Measurements from ENCODE around the gene TMCC3.

The TMCC3 gene

GRCh38 chr12:94671917-94672316 lies 21.6 kb upstream of the TMCC3 start:
- no peak for DNase-seq

DNA sequence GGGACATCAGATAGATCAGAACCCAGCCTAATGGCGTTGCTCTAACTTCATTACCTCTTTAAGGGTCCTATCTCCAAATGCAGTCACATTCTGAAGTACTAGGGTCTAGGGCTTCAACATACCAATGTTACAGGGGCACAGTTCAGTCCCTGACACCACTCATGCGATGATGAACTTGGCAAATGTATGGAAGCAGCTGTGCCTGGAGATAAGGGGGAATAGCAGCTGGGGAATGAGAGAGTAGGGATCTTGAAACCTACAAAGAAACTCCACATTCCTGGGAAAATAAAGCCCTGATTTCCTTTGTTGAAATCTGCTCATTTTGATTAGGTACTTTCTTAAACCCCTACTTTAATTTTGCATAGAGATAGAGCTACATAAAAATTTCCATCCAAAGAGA lies 20.5 kb upstream of the TMCC3 start:
- no peak for DNase-seq

- DNase-seq = no peak
These were observed 19.7 kb upstream of the TMCC3 start for GRCh38 chr12:94670075-94670474.

- DNase-seq = no peak
These were observed 16.7 kb upstream of the TMCC3 start for GRCh38 chr12:94667031-94667540.

DNA sequence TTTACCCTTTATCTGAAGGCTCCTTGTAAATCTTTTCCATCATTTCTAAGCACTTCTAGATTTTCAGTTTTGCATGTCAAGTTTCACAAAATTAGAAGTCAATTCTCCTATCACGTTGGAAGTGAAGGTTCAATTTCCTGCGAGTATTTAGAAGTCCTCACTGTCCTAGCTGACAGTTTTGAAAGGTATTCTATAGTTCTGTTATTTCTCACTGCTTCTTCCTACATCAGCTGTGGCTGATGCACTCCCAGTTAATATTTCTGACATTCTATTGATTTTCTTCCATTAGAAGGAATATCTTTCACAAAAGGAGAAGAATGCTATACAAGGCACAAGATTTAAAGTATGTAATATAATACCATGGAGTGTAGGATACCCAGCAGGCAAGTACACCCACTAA lies 15.8 kb upstream of the TMCC3 start:
- DNase-seq = no peak

- DNase-seq = no peak
These were observed 13.3 kb upstream of the TMCC3 start for GRCh38 chr12:94663702-94664101.

DNA sequence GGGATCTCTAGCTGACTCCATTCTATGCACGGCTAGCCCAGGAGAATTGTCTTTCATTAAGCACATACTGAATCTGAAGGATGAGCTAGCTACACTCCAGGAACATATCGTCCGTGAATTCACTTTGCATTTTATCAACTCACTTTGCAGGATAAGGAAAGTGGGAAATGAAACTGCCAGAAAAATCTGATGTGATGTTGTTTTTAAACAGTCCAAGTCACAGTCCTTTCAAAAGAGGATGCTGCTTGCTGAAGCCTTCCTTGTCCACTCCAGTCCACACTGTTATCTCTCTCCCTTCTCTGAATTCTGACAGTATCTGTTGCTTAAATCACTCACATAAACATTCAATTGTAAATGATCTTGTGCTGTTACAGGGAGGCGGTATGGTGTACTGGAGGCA lies 12.7 kb upstream of the TMCC3 start:
- no peak for DNase-seq

DNA sequence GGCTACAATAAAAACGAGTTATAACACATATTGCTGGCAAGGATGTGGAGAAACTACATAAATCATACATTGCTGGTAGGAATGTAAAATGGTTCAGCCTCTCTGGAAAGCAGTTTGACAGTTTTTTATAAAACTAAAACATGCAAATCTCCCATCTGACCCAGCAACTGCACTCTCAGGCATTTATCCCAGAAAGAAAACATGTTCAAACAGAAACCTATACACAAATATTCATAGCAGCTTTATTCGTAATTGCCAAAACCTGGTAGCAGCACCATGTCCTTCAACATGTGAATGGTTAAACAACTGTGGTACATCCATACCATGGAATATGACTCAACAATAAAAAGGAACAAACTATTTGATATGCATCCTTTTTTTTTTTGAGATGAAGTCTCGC lies 10.1 kb upstream of the TMCC3 start:
- no peak for DNase-seq

GRCh38 chr12:94659346-94659930 lies 9.1 kb upstream of the TMCC3 start:
- no peak for DNase-seq

DNA sequence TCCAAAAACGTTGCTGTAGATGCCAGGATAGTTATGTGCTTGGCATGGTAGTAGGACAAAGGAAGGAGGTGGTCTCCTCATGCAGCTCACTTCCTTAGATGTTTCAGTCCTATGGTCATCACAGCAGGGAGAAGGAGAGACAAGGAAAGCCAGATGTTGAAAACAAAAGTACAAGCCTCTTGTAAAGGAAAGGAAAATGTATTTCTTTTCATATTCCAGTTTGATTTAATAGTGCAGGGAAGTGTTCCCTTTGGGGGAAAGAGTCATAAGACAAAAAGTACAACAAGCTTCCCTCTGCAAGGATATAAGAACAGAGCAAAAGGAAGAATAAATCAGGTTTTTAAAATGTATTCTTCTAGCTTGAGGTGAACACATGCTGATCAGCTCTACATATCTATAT lies 8.6 kb upstream of the TMCC3 start:
- DNase-seq = no peak

- no peak for DNase-seq
These were observed 6.2 kb upstream of the TMCC3 start for GRCh38 chr12:94656556-94656955.

DNA sequence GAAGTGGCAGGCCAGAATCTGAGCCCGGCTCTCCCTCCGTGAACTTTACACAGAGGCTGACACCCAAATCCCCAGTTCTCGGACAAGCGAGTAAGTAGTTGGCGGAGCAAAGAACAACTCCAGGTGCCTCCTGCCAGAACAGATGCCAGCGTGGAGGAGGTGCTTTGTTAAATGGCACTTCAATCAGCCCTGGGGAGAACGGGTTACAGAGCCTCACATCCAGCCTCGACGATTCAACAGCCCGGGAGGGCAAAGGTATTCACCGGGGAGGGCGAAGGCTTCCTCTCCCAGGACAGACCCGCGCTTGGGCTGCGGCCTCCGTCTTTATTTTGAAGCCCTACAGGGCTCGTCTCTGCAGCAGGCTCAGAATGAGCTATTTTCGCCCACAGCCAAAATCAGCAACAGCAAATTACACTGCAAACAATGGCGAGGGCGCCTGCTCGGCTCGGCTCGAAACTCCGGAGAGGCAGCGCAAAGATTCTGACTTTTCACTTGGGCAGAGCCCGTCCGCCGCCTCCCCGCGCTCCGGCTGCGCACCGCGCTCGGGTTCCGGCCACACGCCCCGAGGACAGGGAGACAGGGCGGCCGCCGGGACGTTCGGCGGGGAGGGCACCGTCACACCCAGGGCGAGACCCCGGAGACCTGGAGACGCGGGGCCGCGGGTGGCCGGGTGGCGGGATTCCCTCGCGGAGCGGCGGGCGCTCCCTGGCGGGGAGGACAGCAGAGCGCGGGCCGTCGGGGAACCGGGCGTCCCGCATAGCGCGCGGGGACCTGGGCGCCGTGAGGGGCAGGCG lies 811 bp downstream of the TMCC3 start:
- DNase-seq = peak; percentile 5

GRCh38 chr12:94648578-94648977 lies 1.8 kb downstream of the TMCC3 start:
- DNase-seq = no peak

DNA sequence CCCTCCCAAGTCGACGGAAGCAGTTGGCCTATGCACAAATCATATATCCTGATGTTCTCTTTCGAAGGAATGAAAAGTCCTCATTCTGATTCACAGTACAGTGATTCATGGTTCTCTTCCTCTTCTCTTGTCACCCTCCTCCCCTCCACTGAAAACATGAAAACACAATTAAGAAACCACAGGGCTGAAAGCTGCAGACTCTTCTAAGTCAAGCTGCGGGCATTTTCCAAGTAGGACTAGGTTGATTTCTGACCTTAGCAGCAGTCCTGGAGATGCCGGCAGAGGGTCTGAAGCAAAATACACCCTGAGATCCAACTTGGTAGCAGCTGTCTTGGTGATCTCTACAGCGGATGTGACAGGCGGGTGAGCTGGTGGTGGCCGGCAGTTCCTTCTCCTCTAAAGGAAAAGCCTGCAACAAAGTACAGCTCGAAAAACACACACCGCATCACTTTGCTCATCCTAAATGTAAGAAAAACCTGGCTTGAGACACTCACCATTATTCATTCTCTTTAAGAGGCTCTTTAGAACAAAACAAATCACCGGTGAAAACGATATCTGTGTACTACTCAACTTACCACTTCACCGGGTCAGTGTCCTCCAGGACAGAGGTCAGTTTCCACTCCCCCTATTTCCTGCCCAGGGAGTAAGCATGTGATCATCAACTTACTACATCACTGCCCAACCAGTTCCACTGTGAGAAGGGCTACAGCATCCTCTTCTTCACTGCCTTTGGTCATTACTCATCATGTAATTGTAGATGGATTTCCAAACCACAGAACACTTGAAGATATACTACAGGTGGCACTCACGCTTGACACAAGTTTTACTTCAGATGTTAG lies 6.0 kb downstream of the TMCC3 start:
- DNase-seq = peak; percentile 25

DNA sequence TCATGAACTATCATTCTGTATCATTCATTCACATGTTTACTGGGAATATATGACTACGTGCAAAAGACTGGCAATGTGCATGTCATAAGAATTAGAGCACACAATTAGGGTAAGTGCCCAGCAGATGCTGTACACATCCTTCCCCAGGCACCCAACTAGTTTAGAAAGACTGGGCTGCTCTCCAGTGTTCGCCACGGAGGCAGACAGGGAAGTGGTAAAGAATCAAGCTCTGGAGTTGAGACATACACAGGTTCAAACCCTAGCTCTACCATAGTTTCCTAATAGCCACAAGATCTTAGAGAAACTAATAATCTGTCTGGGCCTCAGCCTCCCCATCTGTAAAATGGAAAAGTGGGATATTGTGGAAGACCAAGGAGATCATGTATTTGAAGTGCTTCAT lies 6.8 kb downstream of the TMCC3 start:
- DNase-seq = no peak

DNA sequence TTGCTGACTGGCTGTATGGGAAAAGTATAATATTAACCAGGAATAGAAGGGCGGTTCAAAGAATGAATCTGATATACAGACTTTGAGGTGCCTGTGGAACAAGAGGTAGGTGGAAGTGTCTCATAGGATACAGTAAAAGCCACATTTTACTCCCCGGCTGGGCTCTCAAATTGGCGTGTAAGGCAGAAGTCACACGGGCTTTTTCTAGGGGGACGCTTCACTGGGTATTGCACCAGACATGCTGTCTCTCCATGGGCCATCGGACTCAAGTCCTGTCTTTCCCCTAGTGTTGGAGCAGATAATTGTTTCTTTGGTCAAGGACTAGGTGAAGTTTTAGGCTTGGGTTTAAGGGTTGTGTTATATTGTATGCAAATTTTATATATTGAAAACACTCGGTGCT lies 9.1 kb downstream of the TMCC3 start:
- no peak for DNase-seq

- peak; percentile 44 for DNase-seq
These were observed 10.0 kb downstream of the TMCC3 start for GRCh38 chr12:94640134-94640928.

GRCh38 chr12:94638521-94638920 lies 11.8 kb downstream of the TMCC3 start:
- no peak for DNase-seq

DNA sequence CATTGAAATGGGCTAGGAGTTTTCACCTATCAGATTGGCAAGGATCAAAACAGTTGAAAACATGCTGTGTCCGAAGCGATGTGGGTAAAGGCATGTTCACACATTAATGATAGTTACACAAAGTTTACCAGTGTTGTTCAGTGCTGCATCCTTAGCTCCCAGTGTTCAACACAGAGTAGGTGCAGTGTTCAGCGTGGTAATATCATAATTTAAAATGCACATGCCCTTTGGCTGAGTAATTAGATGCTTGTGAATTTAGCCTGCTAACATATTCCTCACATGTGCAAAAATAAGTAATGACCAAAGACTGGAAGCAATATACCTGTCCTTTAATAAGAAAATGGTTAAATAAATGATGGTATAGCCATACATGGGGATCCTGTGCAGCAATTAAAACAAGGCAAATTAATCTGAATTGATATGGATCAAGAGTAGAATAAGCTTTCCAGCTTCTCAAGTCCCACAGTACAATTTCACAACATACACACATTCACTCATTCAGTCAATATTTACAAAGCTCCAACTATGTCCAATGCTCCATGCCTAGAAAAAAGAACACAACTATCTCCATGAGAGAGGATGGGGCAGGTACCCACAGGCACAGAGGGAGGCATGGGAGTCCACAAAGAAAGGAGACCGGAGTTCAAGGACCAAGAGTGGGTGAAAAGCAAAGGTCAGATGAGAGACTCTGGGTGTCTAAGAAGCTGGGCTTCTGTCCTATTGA lies 12.8 kb downstream of the TMCC3 start:
- no peak for DNase-seq

DNA sequence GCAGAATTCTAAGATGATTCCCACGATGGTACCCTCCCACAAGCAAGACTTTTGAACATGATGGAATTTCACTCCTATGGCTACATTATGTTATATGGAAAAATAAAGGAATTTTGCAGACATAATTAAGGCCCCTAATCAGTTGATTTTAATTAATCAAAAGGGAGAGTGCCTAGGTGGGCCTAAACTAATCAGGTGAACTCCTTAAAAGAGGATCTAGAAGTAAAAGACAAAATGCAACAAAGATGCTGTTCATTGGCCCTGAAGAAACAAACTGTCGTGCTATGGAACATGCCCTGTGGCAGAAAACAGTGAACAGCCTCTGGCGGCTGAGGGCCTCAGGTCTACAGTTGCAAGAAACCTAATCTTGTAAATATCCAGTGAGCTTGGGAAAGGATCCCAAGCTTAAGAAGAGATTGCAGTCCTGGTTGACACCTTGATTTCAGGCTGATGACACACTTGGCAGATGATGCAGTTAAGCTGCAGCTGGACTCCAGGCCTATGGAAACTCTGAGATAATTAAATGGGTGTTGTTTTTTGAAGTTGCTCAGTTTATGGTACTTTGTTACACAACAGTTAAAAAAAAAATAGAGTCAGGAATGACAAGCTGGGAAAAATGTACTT lies 13.8 kb downstream of the TMCC3 start:
- DNase-seq = no peak

GRCh38 chr12:94634717-94635116 lies 15.6 kb downstream of the TMCC3 start:
- no peak for DNase-seq

GRCh38 chr12:94633401-94633800 lies 17.0 kb downstream of the TMCC3 start:
- DNase-seq = no peak
